Left forelimb (tissue), 1 donor: Measurements from ENCODE around the gene PYGB.

Experiments
- DNase-seq: peaks from one replicate; pipeline ENCODE4 v3.0.0-alpha.2; 2018; ENCODE audit warnings: low spot score

Gene PYGB

GRCh38 chr20:25283221-25283951, 35.5 kb downstream of the PYGB start:
- DNase-seq = no peak

- DNase-seq = no peak
These were observed 36.3 kb downstream of the PYGB start for GRCh38 chr20:25284131-25284601.

GRCh38 chr20:25285091-25285647, 37.3 kb downstream of the PYGB start:
- DNase-seq = no peak

- DNase-seq = no peak
These were observed 38.2 kb downstream of the PYGB start for GRCh38 chr20:25285856-25286798.

- DNase-seq = no peak
These were observed 39.0 kb downstream of the PYGB start for GRCh38 chr20:25286917-25287316.

GRCh38 chr20:25287631-25288290, 39.9 kb downstream of the PYGB start:
- DNase-seq = no peak

GRCh38 chr20:25288291-25289181, 40.7 kb downstream of the PYGB start:
- no peak for DNase-seq

GRCh38 chr20:25289886-25290597, 42.2 kb downstream of the PYGB start:
- no peak for DNase-seq

- DNase-seq = no peak
These were observed 43.0 kb downstream of the PYGB start for GRCh38 chr20:25290646-25291431.

GRCh38 chr20:25291432-25292133, 43.7 kb downstream of the PYGB start:
- DNase-seq = no peak

- DNase-seq = no peak
These were observed 44.4 kb downstream of the PYGB start for GRCh38 chr20:25292176-25292891.

GRCh38 chr20:25293507-25293906, 45.6 kb downstream of the PYGB start:
- DNase-seq = no peak

- no peak for DNase-seq
These were observed 46.1 kb downstream of the PYGB start for GRCh38 chr20:25293910-25294458.

- DNase-seq = no peak
These were observed 46.8 kb downstream of the PYGB start for GRCh38 chr20:25294459-25295385.

GRCh38 chr20:25295386-25296093, 47.7 kb downstream of the PYGB start:
- no peak for DNase-seq
